Amniotic stem cell (primary cell): Measurements from ENCODE around the gene NEDD9.

ENCODE experiments used
- DNase-seq: peaks from one replicate; lab custom pipeline; 2025; lab: John Stamatoyannopoulos, UW

The NEDD9 gene

GRCh38 chr6:11260249-11261038 lies 28.0 kb upstream of the NEDD9 start:
- no peak for DNase-seq

GRCh38 chr6:11258260-11259237 lies 26.1 kb upstream of the NEDD9 start:
- DNase-seq, result no peak

GRCh38 chr6:11255610-11256009 lies 23.1 kb upstream of the NEDD9 start:
- no peak for DNase-seq

GRCh38 chr6:11253594-11253993 lies 21.1 kb upstream of the NEDD9 start:
- DNase-seq, result no peak

- DNase-seq, result no peak
Measured at GRCh38 chr6:11251553-11252360, 19.3 kb upstream of the NEDD9 start.

DNA sequence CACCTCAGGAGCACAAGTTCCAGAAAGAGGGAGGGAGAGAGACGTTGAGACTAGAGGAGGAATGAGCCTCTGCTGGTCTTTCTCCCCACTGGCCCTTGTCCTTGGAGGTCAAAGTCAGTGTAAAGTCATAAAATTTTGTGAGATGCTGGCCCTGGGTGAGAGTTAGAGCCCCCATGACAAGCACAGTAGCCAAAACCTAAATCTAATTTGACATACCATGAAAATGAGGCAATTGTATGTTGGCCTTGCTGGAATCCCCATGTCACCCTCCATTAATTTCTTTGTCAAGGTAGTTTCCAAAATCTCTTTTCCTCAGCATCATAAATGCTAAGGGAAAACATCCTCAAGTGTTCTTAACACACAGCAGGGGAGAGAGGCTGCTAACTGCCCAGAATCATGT lies 17.6 kb upstream of the NEDD9 start:
- DNase-seq, result no peak

DNA sequence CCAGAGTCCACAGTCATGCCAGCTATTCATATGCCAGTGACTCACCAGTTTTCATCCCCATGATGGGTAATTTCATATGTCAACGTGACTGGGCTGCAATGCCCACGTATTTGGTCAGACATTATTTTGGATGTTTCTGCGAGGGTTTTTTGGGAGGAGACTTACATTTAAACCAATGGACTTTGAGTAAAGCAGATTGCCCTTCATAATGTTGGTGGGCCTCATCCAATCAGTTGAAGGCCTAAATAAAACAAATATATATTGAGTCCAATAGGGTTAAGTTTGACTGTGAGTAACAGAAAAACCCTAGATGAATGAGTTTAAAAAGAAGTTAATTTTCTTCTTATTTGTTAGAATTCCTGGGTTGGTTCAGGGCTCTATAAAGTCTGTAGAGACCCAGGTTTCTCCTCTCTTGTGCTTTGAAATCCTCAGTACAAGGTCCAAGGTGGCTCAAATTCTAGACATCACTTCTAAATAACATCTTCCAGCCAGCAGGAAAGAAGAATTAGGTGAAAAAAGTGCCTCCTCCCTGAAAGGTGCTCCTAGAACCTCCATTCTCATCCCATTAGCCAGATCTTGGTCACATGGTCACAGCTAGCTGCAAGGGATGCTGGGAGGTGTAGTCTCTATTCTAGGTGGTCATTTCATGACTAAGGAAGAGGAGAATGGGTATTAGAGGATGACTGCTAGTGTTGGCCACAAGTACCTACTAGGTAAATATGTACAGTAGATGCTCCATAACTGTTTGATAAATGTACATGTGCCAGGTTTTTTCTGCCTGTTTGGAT lies 16.7 kb upstream of the NEDD9 start:
- DNase-seq, result no peak

- DNase-seq, result no peak
Measured at GRCh38 chr6:11246722-11247121, 14.3 kb upstream of the NEDD9 start.

DNA sequence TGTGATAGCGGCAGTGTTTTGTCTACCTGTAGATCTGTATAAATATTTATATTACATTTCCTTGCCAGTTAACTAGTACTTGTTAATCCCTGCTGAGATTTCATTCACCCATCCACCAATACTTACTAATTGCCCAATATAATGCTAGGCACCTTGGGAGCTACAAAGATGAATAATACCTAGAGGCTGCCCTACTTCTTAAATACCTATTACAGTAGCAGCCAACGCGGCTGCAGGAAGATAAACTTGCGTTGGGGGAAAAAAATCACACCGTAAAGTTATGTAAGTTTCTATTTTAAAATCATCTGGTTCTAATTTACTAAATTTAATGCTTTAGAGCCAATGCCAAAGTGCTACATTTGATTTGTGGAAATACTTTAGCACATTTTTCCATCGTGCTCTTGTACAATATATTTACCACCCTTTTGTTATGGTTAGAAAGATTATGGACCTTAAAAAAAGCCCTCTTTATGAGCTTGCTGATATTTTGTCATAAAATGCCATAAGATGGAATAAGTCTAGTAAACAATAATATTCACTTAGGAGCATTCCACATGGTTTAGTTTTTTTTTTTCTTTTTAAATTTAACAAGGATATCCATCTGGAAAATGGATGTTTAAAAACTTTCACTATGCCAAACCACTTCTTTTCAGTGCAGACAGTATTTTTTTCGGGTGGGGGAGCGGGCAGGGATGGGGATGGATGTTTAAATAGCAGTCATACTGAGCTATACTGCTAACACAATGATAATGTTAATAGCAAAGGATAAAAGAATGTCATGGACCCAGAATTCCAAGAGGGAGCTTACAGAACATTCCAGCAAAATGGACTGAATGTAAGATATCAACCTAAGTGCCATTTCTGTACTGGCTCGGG lies 13.2 kb upstream of the NEDD9 start:
- no peak for DNase-seq

DNA sequence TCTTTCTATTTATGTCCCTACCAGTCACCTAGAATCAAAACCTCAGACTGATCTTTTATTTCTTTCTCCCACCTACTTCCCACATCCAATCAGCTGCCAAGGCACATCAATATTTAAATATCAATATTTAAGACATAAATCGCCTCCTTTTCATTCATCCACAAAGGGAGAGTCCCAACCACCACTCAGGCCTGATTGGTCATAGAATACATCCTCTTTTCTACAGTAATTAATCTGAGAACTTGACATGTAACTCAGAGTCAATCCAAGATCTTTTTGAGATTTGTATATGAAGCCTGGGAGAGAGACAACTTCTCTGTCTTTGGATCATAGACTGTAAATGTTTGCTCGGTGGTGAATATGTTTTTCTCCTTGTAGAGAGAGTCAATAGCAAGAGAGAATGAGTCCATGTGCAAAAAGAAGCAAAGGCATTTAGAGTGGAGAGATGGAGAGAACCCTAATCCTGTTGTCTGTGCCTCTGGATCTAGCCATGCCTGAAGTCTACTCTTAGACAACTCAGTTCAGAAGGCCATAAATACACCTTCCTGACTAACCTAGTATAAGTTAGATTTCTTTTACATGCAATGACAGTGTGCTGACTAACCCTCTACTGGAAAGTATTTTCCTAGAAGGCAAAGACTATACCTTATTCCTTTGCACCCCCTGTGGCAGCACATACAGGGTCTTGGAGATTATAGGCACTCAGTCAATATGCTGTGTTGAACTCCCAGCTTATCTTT lies 12.1 kb upstream of the NEDD9 start:
- DNase-seq, result no peak

DNA sequence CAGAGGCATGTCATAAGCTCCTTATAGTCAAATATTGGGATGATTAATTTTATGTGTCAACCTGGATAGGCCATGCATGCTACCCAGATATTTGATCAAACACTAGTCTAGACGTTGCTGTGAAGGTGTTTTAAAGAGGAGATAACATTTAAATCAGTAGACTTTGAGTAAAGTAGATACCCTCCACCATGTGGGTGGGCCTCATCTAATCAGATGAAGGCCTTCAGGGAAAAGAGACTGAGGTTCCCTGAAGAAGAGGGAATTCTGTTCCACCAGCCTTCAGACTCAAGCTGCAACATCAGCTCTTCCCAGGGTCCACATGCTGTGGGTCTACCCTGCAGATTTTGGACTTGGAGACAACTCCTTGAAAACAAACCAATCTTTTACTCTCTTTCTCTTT lies 11.4 kb upstream of the NEDD9 start:
- DNase-seq, result no peak

DNA sequence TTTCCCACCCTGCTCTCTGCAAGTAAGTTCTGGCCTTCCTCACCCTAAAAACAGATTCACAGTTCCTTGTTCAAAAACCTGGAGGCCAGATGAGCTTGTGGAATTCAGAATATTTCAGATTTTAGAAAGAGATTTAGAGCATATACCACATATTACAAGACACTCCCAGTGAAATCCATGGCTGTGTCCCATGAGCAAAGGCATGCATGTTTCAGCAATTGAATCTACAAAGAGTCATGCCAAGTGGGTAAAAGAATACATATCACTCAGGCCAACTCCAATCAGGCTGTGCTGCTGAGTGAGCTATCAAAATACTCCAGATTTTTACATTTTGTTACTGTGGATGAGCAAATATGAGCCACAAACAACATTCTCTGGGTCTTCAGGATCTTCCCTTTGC lies 10.2 kb upstream of the NEDD9 start:
- DNase-seq, result no peak

DNA sequence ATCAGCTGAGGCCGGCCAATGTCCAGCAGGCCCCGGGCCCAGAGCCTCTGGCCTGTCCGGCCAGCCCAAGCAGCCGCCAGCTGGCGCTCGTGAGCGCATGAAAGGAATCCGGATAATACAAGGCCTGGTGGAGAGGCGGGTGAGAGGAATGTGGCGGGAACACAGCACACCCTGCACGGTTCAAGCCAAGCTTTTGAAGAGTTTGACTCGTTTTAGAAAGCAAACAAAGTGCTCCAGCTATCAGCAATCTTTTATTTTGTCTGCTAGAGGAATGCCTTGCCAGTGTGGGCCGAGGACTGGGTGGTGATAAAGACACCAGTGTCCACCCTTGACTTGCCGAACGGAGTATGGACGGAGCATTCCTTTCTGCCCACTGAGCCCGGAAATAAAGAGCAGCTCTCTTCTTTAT lies 9.3 kb upstream of the NEDD9 start:
- no peak for DNase-seq

DNA sequence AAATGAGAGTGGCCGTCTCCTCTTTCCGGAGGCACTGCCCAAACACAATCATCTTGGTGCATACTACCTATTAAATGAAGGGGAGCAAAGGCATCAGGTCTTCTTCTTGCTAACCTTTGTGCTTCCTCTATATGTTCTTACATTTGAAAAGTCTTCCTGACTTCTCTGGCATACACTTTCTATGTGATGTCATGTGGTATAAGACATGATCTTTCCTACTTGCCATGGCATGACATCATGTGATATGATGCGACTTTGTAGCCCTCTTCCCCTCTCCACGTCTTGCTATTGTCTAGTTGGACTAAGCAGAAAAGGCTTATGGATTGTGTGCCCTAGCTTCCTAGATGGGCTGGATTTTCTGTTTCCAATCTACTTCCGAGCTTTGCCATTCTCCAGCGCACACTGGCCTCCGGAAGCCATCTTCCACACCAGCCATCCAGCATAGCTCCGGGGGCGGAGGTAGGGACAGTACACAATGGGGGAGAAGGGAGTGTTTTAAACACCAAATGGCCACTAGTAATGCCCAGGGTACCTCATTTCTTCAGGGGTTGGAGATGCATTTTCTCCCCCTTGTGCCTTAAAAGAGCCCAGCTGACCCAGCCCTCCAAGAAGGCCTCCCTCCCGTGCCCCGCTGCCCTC lies 8.8 kb upstream of the NEDD9 start:
- no peak for DNase-seq

DNA sequence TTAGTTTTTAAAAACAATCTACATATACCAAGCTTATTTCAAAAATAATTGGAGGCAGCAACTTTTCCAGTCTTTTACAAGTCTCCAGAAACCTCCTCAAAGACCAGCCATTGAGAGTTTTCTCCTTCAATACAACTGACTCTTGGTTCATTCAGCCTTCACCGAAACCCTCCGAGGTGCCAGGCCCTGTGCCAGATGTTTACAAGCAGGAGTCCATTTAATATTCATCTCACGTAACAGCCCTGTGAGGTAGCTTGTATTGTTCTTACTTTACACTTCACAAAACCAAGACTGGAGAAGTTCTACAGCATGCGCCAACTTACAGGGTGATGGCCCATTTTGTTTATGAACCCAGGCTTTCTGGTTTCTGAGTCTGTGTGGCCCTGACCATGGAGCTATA lies 5.5 kb upstream of the NEDD9 start:
- DNase-seq, result no peak

- DNase-seq, result no peak
Measured at GRCh38 chr6:11237428-11237827, 5.0 kb upstream of the NEDD9 start.

DNA sequence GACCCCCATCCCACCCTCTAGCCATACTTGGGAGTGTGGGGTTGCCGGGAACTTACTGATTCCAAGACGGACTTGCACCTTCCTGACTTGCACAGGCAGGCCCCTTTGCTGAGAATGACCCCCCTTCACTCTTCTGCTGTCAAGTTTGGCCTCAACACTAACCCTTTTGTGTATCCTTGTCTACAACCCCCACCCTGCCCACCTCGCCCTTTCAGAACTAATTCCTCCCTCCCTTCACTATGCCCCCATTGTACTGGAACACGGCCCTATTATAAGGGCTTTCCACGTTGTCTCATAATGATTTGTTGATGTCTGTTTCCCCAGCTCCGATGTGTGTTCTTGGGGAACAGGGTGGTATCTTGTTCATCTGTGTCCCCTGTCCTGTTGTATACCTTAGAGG lies 4.4 kb upstream of the NEDD9 start:
- no peak for DNase-seq

DNA sequence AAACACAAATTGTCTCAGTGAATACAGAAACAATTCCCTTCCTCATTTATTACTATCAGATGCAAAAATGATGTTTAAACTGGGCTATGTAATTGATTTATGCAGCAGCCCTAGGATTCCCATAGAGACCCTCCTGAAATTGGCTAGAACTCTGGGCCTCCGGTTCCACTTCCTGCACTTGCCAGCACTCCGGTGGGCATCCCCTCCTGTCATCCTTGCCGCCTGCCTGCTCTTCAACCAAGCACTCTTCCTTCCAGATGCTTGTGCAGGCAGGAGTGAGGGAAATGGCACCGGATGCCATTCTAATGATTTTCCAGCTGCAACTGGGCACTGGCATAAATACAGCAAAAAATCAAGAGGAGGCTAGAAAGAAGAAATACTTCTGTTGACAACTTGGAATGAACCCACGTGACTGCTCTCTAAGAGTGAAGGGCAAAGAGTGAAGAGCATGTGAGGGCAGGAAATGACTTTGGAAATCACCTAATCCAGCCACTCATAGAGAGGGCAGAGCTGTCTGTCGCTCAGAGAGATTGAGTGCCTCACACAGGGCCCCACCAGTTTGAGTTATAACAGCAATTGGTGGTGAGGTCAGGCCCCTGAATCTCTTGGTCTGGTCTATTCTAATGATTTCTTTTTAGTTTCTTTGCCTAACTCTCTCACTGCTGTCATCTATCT lies 3.7 kb upstream of the NEDD9 start:
- no peak for DNase-seq

GRCh38 chr6:11235062-11235461 lies 2.6 kb upstream of the NEDD9 start:
- DNase-seq, result no peak
